Stimulated activated CD4-positive, alpha-beta T cell treated with anti-CD3 and anti-CD28 coated beads, Interleukin-2, amount 100 ng/mL, for 24 hours (primary cell): ENCODE data around the gene ATG4B.
"Not testable (repeated sequence)": the region's sequence is repeated elsewhere in the genome, so short reads cannot be mapped to it uniquely, and the experiment has no call there.

Experiments
- DNase-seq, 2 donors: peaks; one replicate each; pipeline ENCODE4 v3.0.0-alpha.2; 2020

ATG4B gene

GRCh38 chr2:241637018-241637794, at the start of gene ATG4B, which contains the start of gene THAP4:
Gene ATG4B (plus strand): TSS chr2:241637693. CDS start chr2:241637715, 22 bp downstream.
Gene THAP4 (minus strand): TSS chr2:241637158. CDS start chr2:241637017, 141 bp downstream.
- peak; percentile 77 to 81 for DNase-seq

GRCh38 chr2:241589863-241590262, 47.6 kb upstream of the ATG4B start:
- not testable (repeated sequence) for DNase-seq

GRCh38 chr2:241590496-241591455, 46.7 kb upstream of the ATG4B start:
- not testable (repeated sequence) for DNase-seq

- DNase-seq, result no peak
These were observed 45.2 kb upstream of the ATG4B start for GRCh38 chr2:241592126-241592845.

GRCh38 chr2:241593271-241593670, 44.2 kb upstream of the ATG4B start:
- DNase-seq, result no peak

- no peak for DNase-seq
These were observed 41.8 kb upstream of the ATG4B start for GRCh38 chr2:241595600-241596140.

- DNase-seq, result no peak
These were observed 39.9 kb upstream of the ATG4B start for GRCh38 chr2:241597561-241597960.

GRCh38 chr2:241598061-241598460, 39.4 kb upstream of the ATG4B start:
- no peak for DNase-seq

- no peak for DNase-seq
These were observed 39.0 kb upstream of the ATG4B start for GRCh38 chr2:241598487-241598886.

- no peak for DNase-seq
These were observed 37.9 kb upstream of the ATG4B start for GRCh38 chr2:241599615-241600014.

- DNase-seq, result no peak
These were observed 35.7 kb upstream of the ATG4B start for GRCh38 chr2:241601841-241602240.

- no peak for DNase-seq
These were observed 34.8 kb upstream of the ATG4B start for GRCh38 chr2:241602720-241603119.

- no peak for DNase-seq
These were observed 33.8 kb upstream of the ATG4B start for GRCh38 chr2:241603686-241604085.

GRCh38 chr2:241606186-241606585, 31.3 kb upstream of the ATG4B start:
- DNase-seq, result no peak

GRCh38 chr2:241607162-241607885, 30.2 kb upstream of the ATG4B start:
- DNase-seq, result no peak

- DNase-seq, result no peak
These were observed 28.6 kb upstream of the ATG4B start for GRCh38 chr2:241608881-241609280.

GRCh38 chr2:241609859-241610793, 27.4 kb upstream of the ATG4B start:
- peak; percentile 89 to 92 for DNase-seq

- no peak for DNase-seq
These were observed 26.4 kb upstream of the ATG4B start for GRCh38 chr2:241611062-241611461.

- no peak for DNase-seq
These were observed 25.1 kb upstream of the ATG4B start for GRCh38 chr2:241612156-241613016.
